GM19025 (cell line): Measurements from ENCODE around the gene PVRIG.
"Not testable (repeated sequence)": the region's sequence is repeated elsewhere in the genome, so short reads cannot be mapped to it uniquely, and the experiment has no call there.

Experiments
- ATAC-seq: cut with Tn5 transposase; IDR thresholded peaks from one replicate; pipeline ENCODE4 v1.9.1; 2021; ENCODE audit warnings: mild to moderate bottlenecking, low read depth, moderate library complexity; ENCODE audit not compliant: unreplicated experiment

PVRIG gene

DNA sequence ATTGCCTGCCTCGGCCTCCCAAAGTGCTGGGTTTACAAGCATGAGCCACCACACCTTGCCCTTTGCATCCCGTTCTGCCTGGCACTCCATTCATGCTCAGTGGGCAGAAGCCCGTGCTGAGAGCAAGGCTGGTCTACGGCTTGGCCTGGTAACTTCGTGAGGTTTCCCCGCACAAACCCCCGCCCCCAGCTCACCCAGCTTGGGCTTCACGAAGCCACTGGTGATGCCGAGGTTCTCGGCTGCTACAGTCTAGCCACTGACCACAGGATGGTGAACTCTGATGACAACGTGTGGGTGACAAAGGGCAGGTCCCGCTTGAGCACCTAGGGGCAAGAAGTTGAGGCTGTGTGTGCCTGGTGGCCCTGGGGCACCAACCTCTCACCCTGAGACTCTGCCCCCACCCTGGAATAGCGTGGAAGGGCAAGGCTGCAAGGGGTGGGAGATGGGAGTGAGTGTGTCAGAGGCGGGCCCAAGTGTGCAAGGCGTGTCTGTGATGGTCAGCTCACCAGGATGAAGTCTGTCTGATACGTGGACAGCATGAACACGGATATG lies 3.7 kb downstream of the PVRIG start:
- ATAC-seq, result not testable (repeated sequence)

DNA sequence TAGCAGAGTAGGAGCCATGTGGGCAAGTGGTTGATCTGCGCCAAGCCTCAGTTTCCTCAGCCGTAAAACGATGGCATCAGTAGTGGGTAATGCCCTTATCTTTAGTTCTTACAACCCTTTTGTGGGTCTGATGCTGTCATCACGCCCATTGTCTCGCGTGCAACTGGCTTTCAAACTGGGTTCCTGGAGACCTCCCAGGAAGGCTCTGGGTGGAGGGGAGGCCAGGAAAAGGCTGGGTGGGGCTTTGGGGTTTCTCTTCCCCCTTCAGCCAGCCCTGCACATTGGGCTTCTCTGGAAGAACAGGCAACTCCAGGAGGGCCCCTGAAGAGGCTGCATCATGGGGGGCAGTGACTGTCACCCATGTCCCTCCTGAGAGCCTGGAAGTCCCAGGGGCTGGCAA lies 5.1 kb downstream of the PVRIG start:
- ATAC-seq, result not testable (repeated sequence)

DNA sequence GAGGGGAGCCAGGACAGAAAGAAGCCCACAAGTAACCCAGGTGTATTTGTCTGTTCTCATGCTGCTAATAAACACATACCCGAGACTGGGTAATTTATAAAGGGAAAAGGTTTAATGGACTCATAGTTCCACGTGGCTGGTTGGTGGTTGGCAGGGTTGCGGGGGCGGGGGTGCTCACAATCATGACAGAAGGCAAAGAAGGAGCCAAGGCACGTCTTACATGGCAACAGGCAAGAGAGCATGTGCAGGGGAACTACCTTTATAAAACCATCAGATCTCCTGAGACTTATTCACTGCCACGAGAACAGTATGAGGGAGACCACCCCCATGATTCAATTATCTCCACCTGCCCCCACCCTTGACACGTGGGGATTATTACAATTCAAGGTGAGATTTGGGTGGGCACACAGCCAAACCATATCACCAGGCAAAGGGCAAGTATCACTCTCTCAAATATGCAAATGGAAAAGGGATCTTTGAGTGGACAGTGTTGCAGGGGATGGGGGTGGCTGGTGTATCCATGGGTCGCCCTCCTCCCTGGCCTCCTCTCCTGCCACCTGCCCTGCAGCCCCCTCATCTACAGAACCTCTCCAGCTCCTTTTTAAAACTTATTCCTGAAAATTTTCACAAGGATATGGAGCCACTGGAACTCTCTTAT lies 15.0 kb downstream of the PVRIG start:
- ATAC-seq, result not testable (repeated sequence)

DNA sequence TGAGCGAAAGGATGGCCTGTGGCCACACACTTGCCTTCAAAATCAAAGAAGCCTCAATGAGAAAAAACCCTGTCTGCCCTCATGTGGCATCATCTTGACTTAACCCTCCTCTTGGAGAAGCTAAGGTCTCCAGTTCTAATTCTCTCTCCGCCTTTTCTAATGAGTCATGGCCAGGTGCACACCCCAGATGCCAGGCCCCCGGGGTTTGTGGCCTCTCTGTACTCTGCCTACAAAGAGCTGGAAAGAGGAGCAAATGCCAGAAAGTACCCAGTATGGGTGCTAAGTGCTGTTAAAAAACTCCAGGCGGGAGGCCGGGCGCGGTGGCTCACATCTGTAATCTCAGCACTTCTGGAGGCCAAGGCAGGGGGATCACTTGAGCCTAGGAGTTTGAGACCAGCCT lies 20.2 kb downstream of the PVRIG start:
- ATAC-seq, result not testable (repeated sequence)

DNA sequence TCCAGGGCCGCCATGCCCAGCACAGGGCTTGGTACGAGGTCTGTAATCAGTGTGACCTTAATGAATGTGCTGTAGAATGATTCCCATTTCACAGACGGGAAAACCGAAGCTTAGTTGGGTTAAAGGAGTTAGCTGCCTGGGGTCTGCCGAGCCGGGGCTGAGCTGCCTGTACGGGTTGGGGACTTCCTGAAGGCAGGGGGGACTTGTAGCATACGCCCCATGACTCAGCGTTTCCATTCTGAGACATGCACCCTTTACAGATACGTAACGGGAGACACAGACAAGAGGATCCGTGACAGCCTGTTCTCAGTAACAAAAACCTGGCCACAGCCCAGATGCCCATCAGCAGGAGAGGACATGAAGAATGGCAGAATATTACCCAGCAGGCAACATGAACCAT lies 23.6 kb downstream of the PVRIG start:
- ATAC-seq, result not testable (repeated sequence)

DNA sequence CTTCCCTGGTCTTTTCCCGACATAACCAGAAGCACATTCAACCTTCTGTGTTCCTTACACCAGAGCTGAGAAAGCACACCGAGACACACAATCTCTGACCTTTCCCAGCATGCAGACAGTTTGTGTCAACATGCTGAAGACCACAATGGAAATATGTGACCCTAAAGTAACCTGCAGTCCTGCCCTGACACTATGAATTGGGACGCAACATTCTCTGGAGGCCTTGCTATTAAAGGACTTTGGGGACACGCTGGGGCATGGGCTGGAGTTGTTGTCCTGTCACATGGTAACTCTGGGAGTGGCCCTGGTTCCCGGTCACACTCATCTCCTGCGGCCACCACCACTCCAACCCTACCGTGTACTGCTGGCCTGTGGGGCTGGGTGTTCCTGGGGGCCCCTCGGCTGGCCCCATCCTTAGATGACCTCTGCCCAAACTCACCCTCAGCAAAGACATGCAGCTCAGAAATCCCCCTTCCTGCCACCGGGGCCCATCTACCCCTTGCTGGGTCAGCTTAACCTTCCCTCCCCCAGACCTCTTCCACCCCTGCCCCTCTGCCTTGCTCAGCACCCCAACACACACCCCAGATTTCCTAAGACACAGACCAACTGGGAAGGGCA lies 25.3 kb downstream of the PVRIG start:
- not testable (repeated sequence) for ATAC-seq

DNA sequence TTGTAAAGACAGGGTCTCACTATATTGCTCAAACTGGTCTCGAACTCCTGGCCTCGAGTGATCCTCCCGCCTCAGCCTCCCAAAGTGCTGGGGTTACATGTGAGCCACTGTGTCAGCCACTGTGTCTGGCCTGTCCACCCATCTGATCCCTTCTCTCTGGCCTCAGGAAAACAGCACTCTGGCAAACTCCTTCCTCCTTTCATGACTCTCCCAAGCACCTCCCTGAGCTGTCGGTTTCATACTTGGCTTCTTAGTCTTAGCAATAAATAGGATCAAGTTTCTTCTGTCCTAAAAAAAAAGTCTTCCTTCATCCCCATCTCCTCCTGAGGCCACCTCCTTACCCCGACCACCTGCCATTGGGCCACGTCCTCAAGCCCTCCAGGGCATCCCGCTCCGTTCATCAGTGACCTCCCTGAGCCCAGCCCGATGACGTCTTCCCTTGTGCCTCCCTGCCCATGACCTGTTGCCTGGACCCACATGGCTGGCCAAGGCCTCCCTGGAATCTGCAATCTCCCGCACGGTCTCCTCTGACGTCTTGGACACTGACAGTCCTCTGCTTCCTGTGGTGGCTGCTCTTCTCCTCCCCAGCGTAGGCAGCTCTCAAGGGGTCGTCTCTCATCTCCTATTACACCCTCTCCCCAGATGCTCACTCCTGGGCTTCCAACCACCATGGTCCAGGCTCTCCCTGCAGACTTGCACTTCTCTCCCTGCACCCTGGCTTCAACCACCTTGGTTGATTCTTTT lies 26.5 kb downstream of the PVRIG start:
- not testable (repeated sequence) for ATAC-seq

DNA sequence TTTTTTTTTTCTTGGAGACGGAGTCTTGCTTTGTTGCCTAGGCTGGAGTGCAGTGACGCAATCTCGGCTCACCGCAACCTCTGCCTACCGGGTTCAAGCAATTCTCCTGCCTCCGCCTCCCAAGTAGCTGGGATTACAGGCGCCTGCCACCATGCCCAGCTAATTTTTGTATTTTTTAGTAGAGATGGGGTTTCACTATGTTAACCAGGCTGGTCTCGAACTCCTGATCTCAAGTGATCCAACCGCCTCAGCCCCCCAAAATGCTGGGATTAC lies 27.1 kb downstream of the PVRIG start:
- not testable (repeated sequence) for ATAC-seq

DNA sequence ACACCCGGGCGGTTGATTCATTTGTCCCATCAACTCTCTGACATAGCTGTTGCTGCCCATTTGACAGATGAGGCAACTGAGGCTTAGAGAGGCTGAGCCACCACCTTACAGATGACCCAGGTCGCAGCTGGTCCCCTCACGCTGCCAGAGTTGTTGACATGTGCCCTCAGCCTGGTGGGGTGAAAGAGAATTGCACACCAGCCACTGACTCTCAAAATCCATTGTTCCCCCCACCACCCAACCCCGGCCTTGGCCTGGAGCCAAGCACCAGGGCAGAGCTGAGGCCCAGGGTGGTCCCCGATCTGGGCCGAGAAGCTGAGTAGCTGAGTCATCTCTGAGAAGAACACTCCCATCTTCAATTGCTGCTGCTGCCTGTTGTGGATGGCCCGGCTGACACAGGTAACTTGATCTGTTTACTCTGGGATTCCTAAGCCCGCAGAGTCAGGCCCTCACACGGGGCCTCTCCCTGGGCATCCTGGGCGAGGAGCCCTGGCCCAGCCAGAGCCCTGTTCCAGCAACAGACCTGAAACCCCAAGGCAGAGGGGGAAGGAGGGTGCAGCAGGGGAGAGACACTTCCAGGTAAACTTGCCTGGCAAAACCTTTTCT lies 27.5 kb downstream of the PVRIG start:
- no peak for ATAC-seq

DNA sequence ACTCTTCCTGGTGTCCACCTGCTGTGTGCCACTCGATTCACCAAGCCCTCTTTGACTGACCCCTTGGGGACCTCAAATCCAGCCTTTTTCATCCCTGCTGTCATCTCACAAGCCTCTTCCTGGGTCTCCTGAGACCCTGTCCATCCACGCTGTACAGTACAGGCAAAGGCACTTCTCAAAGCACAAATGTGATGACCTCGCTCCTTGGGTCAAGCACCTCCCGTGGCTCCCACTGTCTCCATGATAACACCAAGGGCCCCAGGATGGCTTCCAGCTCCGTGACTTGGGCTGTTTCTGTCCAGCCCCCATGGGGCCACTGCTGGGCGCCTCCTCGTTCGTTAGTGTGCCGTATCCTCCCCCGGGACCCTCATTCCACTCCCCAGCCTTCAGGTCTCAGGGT lies 28.7 kb downstream of the PVRIG start:
- no peak for ATAC-seq

DNA sequence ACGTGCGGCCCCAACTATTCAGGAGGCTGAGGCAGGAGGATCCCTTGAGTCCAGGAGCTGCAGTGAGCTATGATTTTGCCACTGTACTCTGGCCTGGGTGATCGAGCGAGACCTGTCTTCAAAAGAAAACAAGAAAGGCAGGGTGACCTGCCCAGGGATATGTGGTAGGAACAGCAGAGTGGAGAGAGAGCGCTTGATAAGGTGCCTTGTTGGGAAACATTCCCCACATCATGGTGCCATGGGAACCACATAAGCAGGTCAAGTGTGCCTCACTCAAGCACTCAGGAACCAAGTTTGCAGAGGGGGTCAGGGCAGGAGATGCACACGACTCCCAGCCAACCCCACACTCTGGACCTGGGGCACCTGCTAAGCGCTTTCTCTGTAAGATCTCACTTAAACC lies 37.3 kb downstream of the PVRIG start:
- no peak for ATAC-seq

DNA sequence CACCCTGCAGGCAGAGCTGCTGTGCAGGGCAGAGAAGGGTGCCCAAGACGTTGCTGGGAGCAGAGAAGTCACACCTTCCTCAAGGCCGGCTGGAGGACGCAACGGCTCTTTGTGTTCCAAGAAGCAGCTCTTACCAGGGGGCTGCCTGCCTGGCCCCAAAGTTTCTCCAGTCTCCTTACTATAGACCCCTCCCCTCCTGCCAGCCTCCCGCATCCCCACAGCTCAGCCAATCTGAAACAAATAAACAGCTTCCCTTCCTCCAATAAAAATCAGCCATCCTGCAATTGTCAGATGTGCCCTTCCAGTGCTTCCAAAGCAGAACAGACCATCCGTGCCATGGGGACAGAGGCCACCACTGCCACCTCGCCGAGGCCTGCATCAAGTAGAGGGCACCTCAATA lies 40.2 kb downstream of the PVRIG start:
- not testable (repeated sequence) for ATAC-seq

DNA sequence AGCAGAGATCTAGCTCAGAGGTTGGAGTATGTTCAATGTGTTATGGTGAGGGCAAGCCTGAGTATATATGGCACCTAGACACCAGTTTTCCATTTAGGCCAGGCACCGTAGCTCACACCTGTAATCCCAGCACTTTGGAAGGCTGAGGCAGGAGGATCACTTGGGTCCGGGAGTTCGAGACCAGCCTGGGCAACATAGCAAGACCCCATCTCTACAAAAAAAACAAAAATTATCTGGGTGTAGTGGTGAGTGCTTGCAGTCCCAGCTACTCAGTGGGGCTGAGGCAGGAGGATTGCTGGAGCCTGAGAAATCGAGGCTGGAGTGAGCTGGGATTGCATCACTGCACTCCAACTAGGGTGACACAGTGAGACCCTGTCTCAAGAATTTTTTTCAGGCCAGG lies 43.1 kb downstream of the PVRIG start:
- not testable (repeated sequence) for ATAC-seq

DNA sequence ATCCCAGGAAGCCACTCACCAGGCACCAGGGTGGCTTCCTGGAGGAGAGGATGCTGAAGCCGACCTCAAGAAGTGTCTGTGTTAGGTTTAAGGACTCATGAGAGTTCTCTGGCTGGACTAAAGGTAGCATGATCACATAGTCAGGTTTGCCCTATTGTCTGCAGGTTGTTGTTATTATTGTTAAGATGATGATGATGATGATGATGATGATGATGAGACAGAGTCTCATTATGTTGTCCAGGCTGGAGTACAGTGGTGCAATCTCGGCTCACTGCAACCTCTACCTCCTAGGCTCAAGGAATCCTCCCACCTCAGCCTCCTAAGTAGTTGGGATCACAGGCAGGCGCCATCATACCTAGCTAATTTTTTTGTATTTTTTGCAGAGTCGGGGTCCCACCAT lies 44.5 kb downstream of the PVRIG start:
- not testable (repeated sequence) for ATAC-seq

DNA sequence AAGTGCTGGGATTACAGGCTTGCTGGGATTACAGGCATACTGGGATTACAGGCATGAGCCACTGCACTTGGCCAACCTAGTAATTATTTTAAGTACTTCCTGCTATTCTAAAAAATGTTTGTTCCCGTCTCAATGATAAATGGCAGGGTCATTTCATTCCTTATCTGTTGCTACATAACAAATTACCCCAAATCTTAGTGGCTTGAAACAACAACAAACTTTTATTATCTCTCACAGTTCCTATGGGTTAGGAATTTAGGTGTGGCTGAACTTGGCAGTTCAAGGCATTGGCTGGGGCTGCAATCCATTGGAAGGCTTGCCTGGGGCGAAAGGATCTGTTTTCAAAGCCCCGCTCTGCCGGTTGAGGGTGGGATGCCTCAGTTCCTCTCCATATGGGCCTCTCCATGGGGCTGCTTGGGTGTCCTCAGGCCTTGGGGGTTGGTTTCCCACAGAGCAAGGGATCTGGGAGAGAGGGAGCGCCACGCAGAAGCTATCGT lies 45.0 kb downstream of the PVRIG start:
- ATAC-seq, result not testable (repeated sequence)

DNA sequence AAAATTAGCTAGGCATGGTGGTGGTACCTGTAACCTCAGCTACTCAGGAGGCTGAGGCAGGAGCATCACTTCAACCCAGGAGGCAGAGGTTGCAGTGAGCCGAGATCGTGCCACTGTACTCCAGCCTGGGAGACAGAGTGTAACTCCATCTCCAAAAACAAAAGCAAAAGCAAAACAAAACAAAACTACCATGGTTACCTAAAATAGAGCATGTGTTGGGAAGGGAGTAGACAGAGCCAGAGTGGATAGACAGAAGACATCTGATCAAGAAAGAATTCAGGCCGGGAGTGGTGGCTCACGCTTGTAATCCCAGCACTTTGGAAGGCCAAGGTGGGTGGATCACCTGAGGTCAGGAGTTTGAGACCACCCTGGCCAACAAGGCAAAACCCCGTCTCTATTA lies 46.1 kb downstream of the PVRIG start:
- not testable (repeated sequence) for ATAC-seq

DNA sequence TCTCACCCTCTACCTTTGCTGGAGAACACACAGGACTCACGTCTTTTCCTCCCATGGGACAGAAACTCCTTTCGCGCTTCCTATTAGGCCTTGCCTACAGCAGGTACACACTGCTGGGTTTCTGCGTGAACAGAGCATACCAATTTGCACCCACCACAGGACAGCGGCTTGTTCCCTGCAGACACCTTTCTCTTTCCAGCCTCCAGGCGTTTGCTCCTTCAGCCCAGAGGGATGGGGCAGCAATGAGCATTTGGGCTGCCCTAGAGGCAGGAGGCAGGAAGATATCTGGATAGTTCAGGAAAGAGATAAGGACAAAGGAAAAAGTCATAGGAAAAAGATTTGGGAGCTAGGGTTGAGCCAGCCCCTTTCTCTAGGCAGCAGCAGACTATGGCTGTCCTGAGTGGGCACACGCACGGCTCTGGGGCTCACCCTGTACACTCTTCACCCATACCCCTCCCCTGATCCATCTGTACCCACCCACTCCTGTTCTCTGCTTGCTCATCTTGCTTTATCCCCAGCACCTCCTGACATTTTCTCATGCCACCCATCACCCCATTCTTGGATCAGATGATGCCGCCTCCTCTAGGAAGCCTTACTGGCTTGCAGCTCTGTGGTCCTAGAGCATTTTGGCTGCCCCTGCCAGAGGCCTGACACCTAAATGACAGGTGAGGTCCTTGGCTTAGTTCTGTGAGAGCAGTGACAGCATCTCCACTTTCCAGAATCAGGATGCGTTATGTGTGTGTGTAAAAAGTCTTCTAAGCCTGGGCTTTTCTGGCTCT lies 47.0 kb downstream of the PVRIG start:
- ATAC-seq, result no peak

DNA sequence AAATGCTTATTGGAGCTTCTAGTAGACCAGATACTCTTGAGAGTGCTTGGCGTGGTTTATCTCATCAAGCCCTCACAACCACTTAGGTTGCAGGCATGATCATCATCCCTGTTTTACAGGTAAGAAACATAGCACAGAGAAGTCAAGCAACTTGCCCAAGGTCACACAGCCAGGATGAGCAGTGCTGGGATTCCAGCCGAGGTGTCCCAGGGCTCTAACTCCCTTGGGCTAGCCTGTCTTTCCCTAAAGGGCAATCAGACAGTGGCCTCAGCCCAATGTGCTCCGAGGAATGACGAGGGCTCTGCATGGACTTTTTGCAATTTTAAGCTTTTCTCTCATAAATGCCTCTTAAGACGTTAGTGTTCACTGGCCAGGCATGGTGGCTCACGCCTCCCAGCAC lies 47.9 kb downstream of the PVRIG start:
- no peak for ATAC-seq

DNA sequence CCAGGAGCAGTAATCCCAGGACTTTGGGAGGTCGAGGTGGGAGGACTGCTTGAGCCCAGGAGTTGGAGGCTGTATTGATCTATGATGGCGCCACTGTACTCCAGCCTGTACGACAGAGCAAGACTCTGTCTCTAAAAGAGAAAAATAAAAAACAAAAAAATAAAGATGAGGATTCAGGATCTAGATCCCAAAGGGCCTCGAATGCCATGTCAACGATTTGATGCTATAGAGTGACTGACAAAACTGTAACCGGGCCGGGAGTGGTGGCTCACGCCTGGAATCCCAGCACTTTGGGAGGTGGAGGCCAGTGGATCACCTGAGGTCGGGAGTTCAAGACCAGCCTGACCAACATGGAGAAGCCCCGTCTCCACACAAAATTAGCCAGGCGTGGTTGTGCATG lies 49.1 kb downstream of the PVRIG start:
- not testable (repeated sequence) for ATAC-seq

DNA sequence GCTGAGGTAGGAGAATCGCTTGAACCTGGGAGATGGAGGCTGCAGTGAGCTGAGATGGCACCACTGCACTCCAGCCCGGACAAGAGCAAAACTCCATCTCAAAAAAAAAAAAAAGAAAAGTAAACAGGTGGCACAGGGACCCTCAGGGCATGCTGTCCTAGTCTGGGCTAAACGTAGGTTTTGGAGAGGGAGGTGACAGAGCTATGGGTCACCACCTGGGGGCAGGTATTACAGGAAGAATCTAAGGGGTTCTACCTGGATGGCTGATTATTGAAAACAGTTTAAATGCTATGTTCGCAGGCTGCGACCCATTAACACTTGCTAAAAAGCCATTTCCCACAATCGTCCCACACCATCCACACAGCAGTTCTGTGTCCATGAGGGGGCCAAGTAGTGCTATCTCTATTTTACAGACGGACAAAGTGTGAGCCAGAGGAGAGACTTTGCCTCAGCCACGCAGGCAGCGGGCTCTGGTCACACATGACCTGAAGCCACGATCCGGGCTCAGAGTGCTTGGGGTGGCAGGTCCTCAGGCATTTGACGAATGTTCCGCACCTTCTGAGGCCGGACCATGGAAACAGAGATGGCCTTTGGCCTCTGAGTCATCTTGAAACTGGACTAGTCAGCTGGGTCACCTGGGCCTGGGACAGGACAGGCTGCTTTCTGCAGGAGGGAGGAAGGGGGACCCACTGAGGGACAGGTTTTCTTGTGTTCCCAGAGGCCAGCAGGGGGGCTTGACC lies 49.7 kb downstream of the PVRIG start:
- ATAC-seq, result not testable (repeated sequence)
